ENCODE results near the gene AREG.

Gene AREG

GRCh38 chr4:74414149-74414809 is 30.7 kb upstream of the AREG start:
- Histone ChIP-seq H3K9me2 (replicated peaks; ENCODE audit: insufficient read depth, low read length) (no peaks in the 10 kb centered on the region), H3K4me2 (ENCODE audit: low read depth, low read length) (no peak overlapping the region), H2AFZ (ENCODE audit: low read length) (no peak overlapping the region), H3K27ac (ENCODE audit: low read length) (no peak overlapping the region), H3K9me3 (replicated peaks; ENCODE audit: insufficient read depth, low read length) (no peaks in the 10 kb centered on the region), H3K36me3 (replicated peaks; ENCODE audit: insufficient read depth, low read length) (no peaks in the 10 kb centered on the region), H4K20me1 (ENCODE audit: insufficient read depth, low read length) (no peaks in the 10 kb centered on the region), H3K79me2 (ENCODE audit: low read length) (no peaks in the 10 kb centered on the region), H3K4me1 (ENCODE audit: low read length) (no peaks in the 10 kb centered on the region), H3K9ac (ENCODE audit: low read length) (no peak overlapping the region), H3K27me3 (replicated peaks; ENCODE audit: insufficient read depth, low read length) (no peaks in the 10 kb centered on the region), H3F3A (ENCODE audit: insufficient read depth, low read length) (no peaks in the 10 kb centered on the region), H3K4me3 (ENCODE audit: low read length) (no peak overlapping the region)
- no peak for DNase-seq
- TF ChIP-seq, protein P1, sequence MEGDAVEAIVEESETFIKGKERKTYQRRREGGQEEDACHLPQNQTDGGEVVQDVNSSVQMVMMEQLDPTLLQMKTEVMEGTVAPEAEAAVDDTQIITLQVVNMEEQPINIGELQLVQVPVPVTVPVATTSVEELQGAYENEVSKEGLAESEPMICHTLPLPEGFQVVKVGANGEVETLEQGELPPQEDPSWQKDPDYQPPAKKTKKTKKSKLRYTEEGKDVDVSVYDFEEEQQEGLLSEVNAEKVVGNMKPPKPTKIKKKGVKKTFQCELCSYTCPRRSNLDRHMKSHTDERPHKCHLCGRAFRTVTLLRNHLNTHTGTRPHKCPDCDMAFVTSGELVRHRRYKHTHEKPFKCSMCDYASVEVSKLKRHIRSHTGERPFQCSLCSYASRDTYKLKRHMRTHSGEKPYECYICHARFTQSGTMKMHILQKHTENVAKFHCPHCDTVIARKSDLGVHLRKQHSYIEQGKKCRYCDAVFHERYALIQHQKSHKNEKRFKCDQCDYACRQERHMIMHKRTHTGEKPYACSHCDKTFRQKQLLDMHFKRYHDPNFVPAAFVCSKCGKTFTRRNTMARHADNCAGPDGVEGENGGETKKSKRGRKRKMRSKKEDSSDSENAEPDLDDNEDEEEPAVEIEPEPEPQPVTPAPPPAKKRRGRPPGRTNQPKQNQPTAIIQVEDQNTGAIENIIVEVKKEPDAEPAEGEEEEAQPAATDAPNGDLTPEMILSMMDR (IDR thresholded peaks at IDR 0.05; ENCODE audit: low read length) = no peak
- no peak for TF ChIP-seq EZH2 (optimal IDR thresholded peaks at IDR 0.05; ENCODE audit: low read depth, low read length)
- no peak for TF ChIP-seq EZH2phosphoT487 (IDR thresholded peaks at IDR 0.05; ENCODE audit: low read length)

- Histone ChIP-seq H4K20me1 (ENCODE audit: insufficient read depth, low read length) (no peaks in the 10 kb centered on the region), H3K9me3 (replicated peaks; ENCODE audit: insufficient read depth, low read length) (no peaks in the 10 kb centered on the region), H3K27me3 (replicated peaks; ENCODE audit: insufficient read depth, low read length) (no peaks in the 10 kb centered on the region), H3K27ac (ENCODE audit: low read length) (no peak overlapping the region), H3K36me3 (replicated peaks; ENCODE audit: insufficient read depth, low read length) (no peaks in the 10 kb centered on the region), H3K4me3 (ENCODE audit: low read length) (no peak overlapping the region), H3F3A (ENCODE audit: insufficient read depth, low read length) (no peaks in the 10 kb centered on the region), H3K9ac (ENCODE audit: low read length) (no peak overlapping the region), H3K79me2 (ENCODE audit: low read length) (no peaks in the 10 kb centered on the region), H3K4me1 (ENCODE audit: low read length) (no peaks in the 10 kb centered on the region), H2AFZ (ENCODE audit: low read length) (no peak overlapping the region), H3K4me2 (ENCODE audit: low read depth, low read length) (no peak overlapping the region), H3K9me2 (replicated peaks; ENCODE audit: insufficient read depth, low read length) (no peaks in the 10 kb centered on the region)
- TF ChIP-seq, protein P1 (IDR thresholded peaks at IDR 0.05; ENCODE audit: low read length) = no peak
- no peak for TF ChIP-seq EZH2phosphoT487 (IDR thresholded peaks at IDR 0.05; ENCODE audit: low read length)
- TF ChIP-seq EZH2 (optimal IDR thresholded peaks at IDR 0.05; ENCODE audit: low read depth, low read length) = no peak
- DNase-seq = no peak
These were observed 29.2 kb upstream of the AREG start for GRCh38 chr4:74415602-74416300.

DNA sequence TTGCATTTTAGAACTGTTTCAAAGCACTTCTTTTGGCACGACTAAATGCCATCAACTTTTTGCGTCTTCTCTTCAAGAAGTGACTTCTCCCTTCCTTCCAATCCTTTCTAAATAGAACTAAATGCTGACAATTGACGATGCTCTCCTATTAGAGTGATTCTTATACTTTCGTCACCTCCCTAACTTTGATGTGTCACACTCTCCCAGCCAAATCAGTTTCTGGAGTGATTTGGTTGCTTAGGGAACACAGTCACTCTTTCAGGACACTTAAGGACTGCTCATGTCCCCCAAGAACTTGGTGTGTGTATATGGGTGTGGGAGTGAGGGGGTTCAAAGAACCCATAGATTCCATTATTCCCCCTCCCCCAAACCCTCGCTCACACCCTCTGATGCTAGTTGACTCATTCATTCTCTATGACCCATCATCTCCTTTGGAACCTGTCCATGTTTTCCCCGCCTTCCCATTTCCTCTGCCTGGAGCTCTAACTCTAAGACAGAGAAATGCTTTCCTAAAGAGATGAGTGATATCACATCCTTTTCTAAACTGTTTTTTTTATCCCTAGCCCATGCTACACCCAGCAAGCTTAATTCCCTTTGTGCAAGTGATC is 26.8 kb upstream of the AREG start:
- no peak overlapping the region for H2AFZ ChIP-seq (ENCODE audit: low read length)
- H3K4me2 ChIP-seq (ENCODE audit: low read depth, low read length) = no peak overlapping the region
- H3K4me3 ChIP-seq (ENCODE audit: low read length) = no peak overlapping the region
- H3K79me2 ChIP-seq (ENCODE audit: low read length) = no peaks in the 10 kb centered on the region
- H4K20me1 ChIP-seq (ENCODE audit: insufficient read depth, low read length) = no peaks in the 10 kb centered on the region
- H3K27me3 ChIP-seq (replicated peaks; ENCODE audit: insufficient read depth, low read length) = no peaks in the 10 kb centered on the region
- H3K27ac ChIP-seq (ENCODE audit: low read length) = no peak overlapping the region
- DNase-seq = no peak
- no peaks in the 10 kb centered on the region for H3K9me3 ChIP-seq (replicated peaks; ENCODE audit: insufficient read depth, low read length)
- H3K4me1 ChIP-seq (ENCODE audit: low read length) = no peaks in the 10 kb centered on the region
- H3K9me2 ChIP-seq (replicated peaks; ENCODE audit: insufficient read depth, low read length) = no peaks in the 10 kb centered on the region
- no peak for TF ChIP-seq EZH2 (optimal IDR thresholded peaks at IDR 0.05; ENCODE audit: low read depth, low read length)
- TF ChIP-seq, protein P1 (IDR thresholded peaks at IDR 0.05; ENCODE audit: low read length) = no peak
- TF ChIP-seq EZH2phosphoT487 (IDR thresholded peaks at IDR 0.05; ENCODE audit: low read length) = no peak
- no peaks in the 10 kb centered on the region for H3K36me3 ChIP-seq (replicated peaks; ENCODE audit: insufficient read depth, low read length)
- no peak overlapping the region for H3K9ac ChIP-seq (ENCODE audit: low read length)
- no peaks in the 10 kb centered on the region for H3F3A ChIP-seq (ENCODE audit: insufficient read depth, low read length)
